NCI-H187 (cell line): Measurements from ENCODE around the gene SCOC.
"Not testable (repeated sequence)": the region's sequence is repeated elsewhere in the genome, so short reads cannot be mapped to it uniquely, and the experiment has no call there.

Source experiments
- DNase-seq, 2 experiments: peaks; one replicate each; lab custom pipeline; 2025; lab: John Stamatoyannopoulos, UW

Gene SCOC

DNA sequence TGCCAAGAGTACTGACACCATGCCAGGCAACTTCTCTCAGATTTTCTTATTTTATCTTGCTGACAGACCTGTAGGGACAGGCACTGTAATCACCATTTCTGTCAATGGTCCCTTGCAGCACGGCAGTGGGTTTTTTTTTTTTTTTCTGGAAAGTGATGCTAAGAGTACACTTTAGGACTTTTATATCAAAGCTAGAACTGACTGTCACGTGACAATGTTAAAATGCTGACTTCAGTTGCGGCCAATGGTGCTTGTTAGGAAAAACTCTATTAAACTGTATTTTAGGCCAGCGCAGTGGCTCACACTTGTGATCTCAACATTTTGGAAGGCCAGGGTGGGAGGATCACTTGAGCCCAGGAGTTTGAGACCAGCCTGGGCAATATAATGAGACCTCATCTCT, 12.3 kb upstream of the SCOC start:
- DNase-seq: no peak

DNA sequence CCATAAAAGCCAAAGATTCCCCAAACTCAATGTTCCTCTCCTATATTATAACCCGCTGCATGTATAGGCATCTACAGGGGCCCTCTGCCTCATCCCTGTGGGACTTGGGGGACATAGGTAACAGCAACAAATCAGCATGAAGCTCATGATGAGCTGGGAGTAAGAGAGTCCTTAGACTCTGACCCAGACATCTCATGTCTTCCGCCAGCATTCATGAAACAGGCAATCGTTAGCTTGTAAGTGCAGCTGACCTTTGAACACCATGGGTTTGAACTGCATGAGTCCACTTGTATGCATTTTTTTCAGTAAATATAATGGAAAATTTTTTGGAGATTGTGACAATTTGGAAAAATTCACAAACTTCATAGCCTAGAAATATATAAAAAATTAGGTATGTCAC, 10.4 kb upstream of the SCOC start:
- no peak for DNase-seq

DNA sequence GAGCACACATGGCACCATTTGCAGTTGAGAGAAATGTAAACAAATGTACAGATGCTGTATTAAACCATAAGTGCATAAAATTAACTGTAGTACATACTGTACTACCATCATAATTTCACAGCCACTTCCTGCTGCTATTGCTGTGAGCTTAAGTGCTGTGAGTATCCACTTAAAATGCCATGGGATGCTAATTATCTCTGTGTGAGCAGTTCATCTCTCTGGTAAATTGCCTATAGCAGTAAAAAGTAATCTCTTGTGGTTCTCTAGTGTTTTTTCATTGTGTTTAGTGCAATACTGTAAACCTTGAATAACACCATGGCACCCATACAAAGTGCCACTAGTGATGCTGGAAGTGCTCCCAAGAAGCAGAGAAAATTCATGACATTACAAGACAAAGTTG, 9.9 kb upstream of the SCOC start:
- peak; percentile 42 to 56 for DNase-seq

- no peak for DNase-seq
Observed at GRCh38 chr4:140367738-140368137, 5.7 kb upstream of the SCOC start.

DNA sequence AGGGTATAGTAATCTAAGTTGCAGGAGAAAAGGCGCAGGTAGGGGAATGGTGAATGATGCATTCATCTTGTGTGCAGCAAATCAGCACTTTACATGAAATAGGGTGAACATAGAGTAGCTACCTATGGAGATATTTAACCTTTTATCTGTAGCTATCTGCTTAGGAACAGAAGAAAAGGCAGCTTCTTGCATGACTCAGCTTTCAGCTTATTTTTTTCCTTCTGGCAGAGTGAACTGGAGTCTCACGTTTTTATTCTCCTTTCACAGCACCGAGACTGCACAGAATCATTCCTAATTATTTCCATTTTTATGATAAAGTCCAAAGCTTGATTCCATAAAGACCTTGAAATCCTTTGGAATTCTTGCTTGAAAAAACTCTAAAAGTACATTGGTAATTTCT, 4.8 kb upstream of the SCOC start:
- DNase-seq: no peak

GRCh38 chr4:140372751-140373327, 607 bp upstream of the SCOC start:
- DNase-seq: no peak

DNA sequence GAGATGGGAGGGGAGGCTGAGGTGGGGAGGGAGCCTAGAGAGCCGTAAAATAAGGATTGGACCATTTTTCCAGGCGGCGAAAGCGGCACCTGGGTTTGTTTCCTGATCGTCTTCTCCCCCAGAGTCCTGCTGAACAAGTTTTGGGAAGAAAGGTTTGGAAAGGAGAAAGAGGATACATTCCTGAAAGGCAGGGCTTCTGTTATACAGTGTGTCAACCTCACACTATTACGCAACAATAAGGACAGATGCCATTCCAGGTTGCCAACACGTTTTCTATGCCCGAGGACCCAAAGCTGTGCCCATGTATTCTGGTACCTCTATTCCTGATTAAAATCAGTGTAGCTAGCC, 658 bp downstream of the SCOC start:
- no peak for DNase-seq

- DNase-seq: no peak
Observed at GRCh38 chr4:140382732-140383131, 9.3 kb downstream of the SCOC start.

- DNase-seq: no peak
Observed at GRCh38 chr4:140388015-140388414, 14.6 kb downstream of the SCOC start.

DNA sequence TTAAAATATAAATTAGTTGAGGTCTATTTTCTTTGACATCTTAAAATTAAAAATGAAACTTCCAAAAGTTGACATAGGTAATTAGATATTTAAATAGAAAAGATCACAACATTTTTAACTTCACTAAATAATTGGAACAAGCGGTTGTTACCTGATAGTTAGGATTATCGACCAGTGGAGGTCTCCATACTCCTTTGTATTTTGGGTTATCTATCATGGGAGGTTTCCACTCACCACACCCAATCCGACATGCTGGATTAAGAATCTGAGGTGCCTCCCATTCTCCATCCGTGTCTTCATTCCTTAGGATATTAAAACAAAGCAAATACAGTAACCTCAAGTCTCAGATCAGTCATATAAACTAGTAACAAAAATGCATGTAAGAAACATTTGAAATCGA, 22.2 kb downstream of the SCOC start:
- DNase-seq: no peak

- no peak for DNase-seq
Observed at GRCh38 chr4:140400111-140400510, 26.7 kb downstream of the SCOC start.

DNA sequence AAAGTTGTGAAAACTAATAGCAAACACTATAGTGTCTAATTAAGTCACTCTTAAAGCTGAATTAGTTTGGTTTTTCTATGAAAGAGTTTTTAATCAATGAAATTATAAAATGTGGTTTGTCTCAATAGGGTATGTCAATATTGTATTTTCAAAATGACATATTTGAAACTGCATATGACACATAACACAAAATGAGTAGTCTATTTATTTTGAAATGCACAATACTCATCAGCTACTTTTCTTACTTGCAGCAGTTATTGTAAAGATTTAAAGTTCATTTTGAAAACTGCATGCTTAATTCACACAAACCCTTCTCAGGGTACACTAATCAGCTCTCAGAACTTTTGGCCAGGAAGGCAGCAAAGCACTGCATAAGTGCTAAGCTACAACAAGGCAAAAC, 32.8 kb downstream of the SCOC start:
- DNase-seq: no peak

GRCh38 chr4:140408974-140409373, 35.5 kb downstream of the SCOC start:
- no peak for DNase-seq

DNA sequence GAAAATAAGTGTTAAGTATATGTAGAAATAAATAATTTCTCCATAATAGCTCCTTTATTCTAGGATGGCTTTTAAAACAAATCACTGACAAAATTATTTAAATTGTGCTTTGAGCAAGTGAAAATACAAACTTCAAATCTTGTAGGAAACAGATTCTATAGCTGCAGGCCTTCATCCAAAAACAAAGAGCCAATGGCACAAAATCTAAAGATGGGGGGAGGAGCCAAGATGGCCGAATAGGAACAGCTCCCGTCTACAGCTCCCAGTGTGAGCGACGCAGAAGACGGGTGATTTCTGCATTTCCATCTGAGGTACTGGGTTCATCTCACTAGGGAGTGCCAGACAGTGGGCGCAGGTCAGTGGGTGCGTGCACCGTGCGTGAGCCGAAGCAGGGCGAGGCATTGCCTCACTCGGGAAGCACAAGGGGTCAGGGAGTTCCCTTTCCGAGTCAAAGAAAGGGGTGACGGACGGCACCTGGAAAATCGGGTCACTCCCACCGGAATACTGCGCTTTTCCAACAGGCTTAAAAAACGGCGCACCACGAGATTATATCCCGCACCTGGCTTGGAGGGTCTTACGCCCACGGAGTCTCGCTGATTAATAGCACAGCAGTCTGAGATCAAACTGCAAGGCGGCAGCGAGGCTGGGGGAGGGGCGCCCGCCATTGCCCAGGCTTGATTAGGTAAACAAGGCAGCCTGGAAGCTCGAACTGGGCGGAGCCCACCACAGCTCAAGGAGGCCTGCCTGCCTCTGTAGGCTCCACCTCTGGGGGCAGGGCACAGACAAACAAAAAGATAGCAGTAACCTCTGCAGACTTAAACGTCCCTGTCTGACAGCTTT, 39.9 kb downstream of the SCOC start:
- DNase-seq: not testable (repeated sequence)

DNA sequence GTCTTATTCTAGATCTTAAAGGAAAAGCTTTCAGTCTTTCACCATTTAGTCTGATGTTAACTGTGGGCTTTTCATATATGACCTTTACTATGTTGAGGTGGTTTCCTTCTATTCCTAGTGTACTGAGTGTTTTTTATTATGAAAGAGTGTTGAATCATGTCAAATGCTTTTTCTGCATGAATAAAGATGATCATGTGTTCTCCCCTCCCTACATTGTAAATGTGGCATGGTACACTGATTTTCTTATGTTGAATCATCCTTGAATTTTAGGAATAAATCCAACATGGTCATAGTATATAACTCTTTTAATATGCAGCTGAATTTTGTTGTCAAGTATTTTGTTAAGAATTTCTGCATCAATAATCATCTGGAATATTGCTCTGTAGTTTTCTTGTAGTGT, 49.7 kb downstream of the SCOC start:
- DNase-seq: no peak

- DNase-seq: no peak
Observed at GRCh38 chr4:140426610-140427105, 53.2 kb downstream of the SCOC start.

DNA sequence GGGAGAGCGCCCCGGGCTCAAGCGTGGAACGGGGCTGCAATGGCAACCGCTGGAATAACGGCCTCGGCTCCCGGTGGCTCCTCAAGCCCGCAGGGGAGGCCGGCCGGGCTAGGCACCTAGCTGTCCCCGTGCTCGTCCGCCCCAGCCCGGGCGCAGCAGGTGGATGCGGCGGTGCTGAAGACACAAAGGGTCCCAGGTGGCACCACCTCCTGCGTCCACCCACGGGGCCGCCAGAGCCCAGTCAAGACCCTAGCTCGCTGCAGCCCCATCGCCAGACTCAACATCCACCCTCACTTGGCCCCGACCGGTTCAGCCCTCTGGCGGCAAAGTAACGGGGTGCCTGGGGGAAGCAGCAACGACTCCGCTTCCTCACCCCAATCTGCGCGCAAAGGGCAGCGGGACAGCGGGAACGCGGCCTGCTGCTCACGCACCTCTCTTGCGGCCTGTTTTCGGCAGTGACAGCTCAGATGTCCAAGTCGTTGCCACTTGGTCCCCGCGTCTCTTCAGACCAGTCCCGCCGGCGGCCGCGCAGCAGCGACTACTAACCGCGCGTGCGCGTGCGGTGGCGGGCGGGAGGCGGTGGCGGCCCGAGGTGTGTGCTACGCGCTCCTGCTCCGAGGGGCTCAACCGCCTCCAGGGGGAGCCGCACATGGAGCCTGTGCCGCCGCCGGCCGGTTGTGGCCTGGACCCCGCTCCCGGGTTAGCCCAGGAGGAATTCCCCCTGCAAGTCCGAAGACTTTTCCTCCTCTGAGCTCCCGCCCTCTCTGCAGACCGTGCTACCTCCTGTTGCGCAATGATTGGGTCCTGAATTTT, 53.9 kb downstream of the SCOC start, which contains the start of gene CLGN:
TSS of gene CLGN (minus strand) at position 543 of the 813 bp plus-strand sequence. CDS start 14,570 bp downstream, outside the sequence.
- DNase-seq: peak; percentile 45 to 52

DNA sequence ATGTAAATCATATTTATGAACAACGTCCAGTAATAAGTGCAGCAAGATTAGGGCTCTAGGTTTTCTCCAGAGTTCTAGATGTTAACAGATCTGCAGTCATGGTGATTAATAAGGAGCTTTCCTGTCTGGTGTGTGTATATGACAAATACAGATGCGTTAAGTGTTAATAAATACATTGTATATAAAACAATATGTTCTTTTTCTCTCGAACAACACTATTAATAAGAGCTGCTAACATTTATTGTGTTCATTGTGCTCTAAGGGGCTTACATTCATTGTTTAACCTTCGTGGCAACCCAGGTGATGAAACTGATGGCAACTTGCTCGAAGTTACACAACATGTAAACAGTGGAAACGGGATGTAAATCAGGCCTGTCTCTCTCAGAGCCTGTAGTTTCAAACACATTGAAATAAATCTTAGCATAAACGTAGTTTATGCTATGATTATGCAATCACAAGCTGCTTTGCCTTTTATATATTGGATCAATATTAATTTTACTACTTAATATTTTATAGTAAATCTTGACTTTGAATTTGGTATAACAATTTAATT, 54.5 kb downstream of the SCOC start:
- DNase-seq: no peak
